ENCODE data around the gene FXYD5. TPM values are rescaled to one million over a fixed set of nuclear protein-coding genes. Genes with fewer than 3 reads are reported as not detected.

FXYD5 gene
- total and polyA plus RNA-seq, 9 of the 15 experiments (the other 6 are each of a cell fraction or from before 2014, with no cell fraction given): 104 to 537 (median 174) TPM

- TF ChIP-seq TRIM25 (IDR thresholded peaks at IDR 0.05; ENCODE audit: borderline replicate concordance) (0 out of 2 replicates have a peak, but pooled peaks have one; percentile 21), RUNX1 (IDR thresholded peaks at IDR 0.05; ENCODE audit: low read depth) (no peak), USF1 (CRISPR knock-in tag; IDR thresholded peaks at IDR 0.05) (no peak), NR1H2 (CRISPR knock-in tag; IDR thresholded peaks at IDR 0.05) (no peak), SFPQ (IDR thresholded peaks at IDR 0.05; ENCODE audit: low read depth, low read length) (no peak), YBX1 (IDR thresholded peaks at IDR 0.05) (no peak), FOXK2 (conservative IDR thresholded peaks at IDR 0.05 in 1 of 2, IDR thresholded peaks at IDR 0.05 in 1 of 2; ENCODE audit: low read depth in 2 of 2) (no peak), SAFB (IDR thresholded peaks at IDR 0.05; ENCODE audit: borderline replicate concordance, low read depth, low read length) (no peak), USF2 (CRISPR knock-in tag; IDR thresholded peaks at IDR 0.05) (no peak), ZNF398 (CRISPR knock-in tag; IDR thresholded peaks at IDR 0.05) (no peak), ZNF165 (CRISPR knock-in tag; IDR thresholded peaks at IDR 0.05; ENCODE audit: borderline replicate concordance) (no peak), HDGF (IDR thresholded peaks at IDR 0.05) (no peak), BACH1 (tag; IDR thresholded peaks at IDR 0.05) (no peak), ZNF57 (CRISPR knock-in tag; IDR thresholded peaks at IDR 0.05) (no peak), ZNF133 (CRISPR knock-in tag; IDR thresholded peaks at IDR 0.05) (no peak), ZC3H8 (IDR thresholded peaks at IDR 0.05) (0 out of 2 replicates have a peak, but pooled peaks have one; percentile 39)
Observed at GRCh38 chr19:35135389-35135909, 19.1 kb upstream of the FXYD5 start (continued).
